H1 (cell line): ENCODE data around the gene NEO1. TPM values are rescaled to one million over a fixed set of nuclear protein-coding genes. Genes with fewer than 3 reads are reported as not detected.

Source experiments
- CTCF ChIA-PET: fragments of 300-600 bp; sonication (Branson Sonifier 250); formaldehyde crosslinking; loops from one replicate; lab custom pipeline; 2021; ENCODE audit not compliant: partially characterized antibody; lab: Charles Lee
- POLR2A ChIA-PET: fragments of 300-600 bp; sonication (Branson Sonifier 250); formaldehyde crosslinking; loops from one replicate; lab custom pipeline; 2021; ENCODE audit warnings: inconsistent platforms; ENCODE audit not compliant: partially characterized antibody; lab: Charles Lee
- DNase-seq, 2 experiments: peaks; one replicate each; pipeline versions ENCODE4 v3.0.0 to v3.0.0-alpha.2; 2010 to 2022; ENCODE audit warnings: low spot score in 2 of 2, low read depth in 1 of 2, mixed read lengths in 1 of 2
- FAIRE-seq: peaks from 2 replicates; lab custom pipeline; 2011; peaks lifted over from hg19 to GRCh38; lab: Jason Lieb, UNC
- H2AFZ ChIP-seq: 2 replicates; pipeline ENCODE4 v1.8.1; 2012; ENCODE audit warnings: low read length, inconsistent platforms
- H2AK5ac ChIP-seq: 2 replicates; pipeline ENCODE4 v1.6.1; 2013; ENCODE audit warnings: low read depth, low read length
- H2BK120ac ChIP-seq: replicated peaks from 2 replicates; pipeline ENCODE3; 2013; ENCODE audit warnings: low read depth, low read length, inconsistent platforms
- H2BK12ac ChIP-seq: 2 replicates; pipeline ENCODE4 v1.6.1; 2013; ENCODE audit warnings: low read depth, low read length
- H2BK15ac ChIP-seq: 2 replicates; pipeline ENCODE4 v1.6.1; 2013; ENCODE audit warnings: low read length
- H2BK20ac ChIP-seq: 2 replicates; pipeline ENCODE4 v1.6.1; 2013; ENCODE audit warnings: low read length
- H2BK5ac ChIP-seq: 2 replicates; pipeline ENCODE4 v1.6.1; 2013; ENCODE audit warnings: low read depth, low read length
- H3K14ac ChIP-seq: 2 replicates; pipeline ENCODE4 v1.6.1; 2013; ENCODE audit warnings: inconsistent platforms; ENCODE audit not compliant: insufficient read length
- H3K18ac ChIP-seq: 2 replicates; pipeline ENCODE4 v1.6.1; 2013; ENCODE audit warnings: low read length; ENCODE audit errors: extremely low read depth
- H3K23ac ChIP-seq: 2 replicates; pipeline ENCODE4 v1.6.1; 2013; ENCODE audit warnings: inconsistent platforms; ENCODE audit not compliant: insufficient read length
- H3K23me2 ChIP-seq: 2 replicates; pipeline ENCODE4 v1.6.1; 2013; ENCODE audit warnings: low read depth, low read length
- H3K27ac ChIP-seq: 2 replicates; pipeline ENCODE4 v1.6.1; 2011; ENCODE audit warnings: low read depth, low read length, inconsistent platforms
- H3K27me3 ChIP-seq, 4 experiments: replicated peaks in 1 of 4; 1 replicate in 1 of 4; 2 replicates in 3 of 4; pipeline versions ENCODE4 v1.6.1 to v1.8.1; 2011 to 2013; ENCODE audit warnings: low read length in 3 of 4, mild to moderate bottlenecking in 3 of 4, inconsistent platforms in 2 of 4, mixed read lengths in 2 of 4, moderate library complexity in 1 of 4; ENCODE audit not compliant: control insufficient read depth in 3 of 4, insufficient read depth in 3 of 4; ENCODE audit errors: extremely low read depth in 1 of 4
- H3K36me3 ChIP-seq, 4 experiments: 2 replicates each; pipeline versions ENCODE4 v1.6.1 to v1.8.1; 2011 to 2013; ENCODE audit warnings: mild to moderate bottlenecking in 4 of 4, low read length in 3 of 4, moderate library complexity in 2 of 4, control low read depth in 1 of 4, inconsistent platforms in 1 of 4; ENCODE audit not compliant: insufficient read depth in 4 of 4, control insufficient read depth in 2 of 4
- H3K4ac ChIP-seq: replicated peaks from 2 replicates; pipeline ENCODE3; 2013; ENCODE audit warnings: low read length, low read depth, mixed read lengths, inconsistent platforms; ENCODE audit not compliant: insufficient read length
- H3K4me1 ChIP-seq, 4 experiments: replicated peaks in 1 of 4; 1 replicate in 1 of 4; 2 replicates in 3 of 4; pipeline versions ENCODE4 v1.6.1 to v1.8.1; 2011 to 2013; ENCODE audit warnings: low read length in 3 of 4, inconsistent platforms in 2 of 4, mixed read lengths in 1 of 4; ENCODE audit not compliant: insufficient read depth in 4 of 4, control insufficient read depth in 3 of 4
- H3K4me2 ChIP-seq, 2 experiments: 2 replicates each; pipeline versions ENCODE4 v1.6.1 to v1.8.1; 2011 to 2013; ENCODE audit warnings: low read depth in 2 of 2, low read length in 2 of 2, control low read depth in 1 of 2, inconsistent platforms in 1 of 2, mild to moderate bottlenecking in 1 of 2; ENCODE audit not compliant: insufficient read depth in 1 of 2
- H3K4me3 ChIP-seq, 4 experiments: fragments of 200-600, 300-600 bp in 1 of 4; sonication (generic), shearing (Covaris generic), sonication (Bioruptor Twin) in 1 of 4; 2 replicates each; pipeline versions ENCODE4 v1.5.1 to v1.8.1; 2011 to 2016; ENCODE audit warnings: low read length in 4 of 4, low read depth in 3 of 4, control low read depth in 2 of 4, inconsistent platforms in 2 of 4, mild to moderate bottlenecking in 2 of 4, mixed read lengths in 1 of 4, moderate library complexity in 1 of 4; ENCODE audit not compliant: insufficient read depth in 2 of 4; ENCODE audit errors: extremely low read depth in 1 of 4
- H3K56ac ChIP-seq: replicated peaks from 2 replicates; pipeline ENCODE3; 2013; ENCODE audit warnings: low read depth, mild to moderate bottlenecking, mixed read lengths, low read length, inconsistent platforms; ENCODE audit not compliant: insufficient read length
- H3K79me1 ChIP-seq: 2 replicates; pipeline ENCODE4 v1.6.1; 2013; ENCODE audit warnings: low read depth, low read length, control low read depth
- H3K79me2 ChIP-seq, 2 experiments: 2 replicates each; pipeline versions ENCODE4 v1.6.1 to v1.8.1; 2012 to 2013; ENCODE audit warnings: low read length in 2 of 2, mild to moderate bottlenecking in 2 of 2, inconsistent platforms in 1 of 2; ENCODE audit not compliant: insufficient read depth in 2 of 2, control insufficient read depth in 1 of 2
- H3K9ac ChIP-seq, 4 experiments: replicated peaks in 1 of 4; 1 replicate in 1 of 4; 2 replicates in 3 of 4; pipeline versions ENCODE4 v1.6.1 to v1.8.1; 2011 to 2013; ENCODE audit warnings: low read depth in 3 of 4, low read length in 3 of 4, control low read depth in 2 of 4, mild to moderate bottlenecking in 2 of 4, moderate library complexity in 2 of 4, inconsistent platforms in 1 of 4; ENCODE audit errors: extremely low read depth in 1 of 4
- H3K9me3 ChIP-seq, 2 experiments: 2 replicates each; pipeline versions ENCODE4 v1.6.1 to v1.8.1; 2012 to 2013; ENCODE audit warnings: mild to moderate bottlenecking in 2 of 2, moderate library complexity in 2 of 2, control low read depth in 1 of 2, inconsistent platforms in 1 of 2, low read depth in 1 of 2, low read length in 1 of 2, mixed read lengths in 1 of 2; ENCODE audit not compliant: insufficient read depth in 2 of 2
- H4K20me1 ChIP-seq, 2 experiments: replicated peaks in 1 of 2; 2 replicates each; pipeline versions ENCODE3 to v1.8.1; 2011 to 2013; ENCODE audit warnings: inconsistent platforms in 2 of 2, low read length in 2 of 2, mild to moderate bottlenecking in 1 of 2; ENCODE audit not compliant: insufficient read depth in 2 of 2, control insufficient read depth in 1 of 2
- H4K5ac ChIP-seq: 2 replicates; pipeline ENCODE4 v1.6.1; 2013; ENCODE audit warnings: low read length, low read depth, mixed read lengths, inconsistent platforms; ENCODE audit not compliant: insufficient read length
- H4K8ac ChIP-seq: 2 replicates; pipeline ENCODE4 v1.8.0; 2013; ENCODE audit warnings: mild to moderate bottlenecking, moderate library complexity, low read length, inconsistent platforms; ENCODE audit not compliant: insufficient read depth; ENCODE audit errors: extremely low read depth
- H4K91ac ChIP-seq: replicated peaks from 2 replicates; pipeline ENCODE3; 2013; ENCODE audit warnings: low read length, mixed read lengths, inconsistent platforms; ENCODE audit not compliant: insufficient read length
- CREB1 ChIP-seq: IDR thresholded peaks from 2 replicates; pipeline ENCODE4 v1.6.1; 2012; ENCODE audit warnings: inconsistent platforms
- CTBP2 ChIP-seq: IDR thresholded peaks from 2 replicates; pipeline ENCODE4 v1.7.0; 2011; ENCODE audit warnings: borderline replicate concordance, mild to moderate bottlenecking, moderate library complexity, mixed read lengths, low read length; ENCODE audit not compliant: insufficient read depth, insufficient read length
- EGR1 ChIP-seq: IDR thresholded peaks from 2 replicates; pipeline ENCODE4 v1.6.1; 2011; ENCODE audit warnings: low read depth, low read length, borderline replicate concordance
- EP300 ChIP-seq, 2 experiments: IDR thresholded peaks; 1 replicate in 1 of 2; 2 replicates in 1 of 2; pipeline ENCODE4 v1.6.1; 2011 to 2012; ENCODE audit warnings: low read depth in 2 of 2, low read length in 2 of 2, mild to moderate bottlenecking in 2 of 2, borderline replicate concordance in 1 of 2, inconsistent platforms in 1 of 2, moderate library complexity in 1 of 2
- GABPA ChIP-seq: IDR thresholded peaks from 2 replicates; pipeline ENCODE4 v1.6.1; 2011; ENCODE audit warnings: mild to moderate bottlenecking, low read length, moderate library complexity, borderline replicate concordance; ENCODE audit not compliant: insufficient read depth
- HDAC6 ChIP-seq: IDR thresholded peaks from one replicate; pipeline ENCODE4 v1.7.1; 2012; ENCODE audit warnings: low read depth, mild to moderate bottlenecking, inconsistent platforms, low read length, moderate library complexity
- KDM1A ChIP-seq: fragments of 200-600, 300-600 bp; sonication (generic); IDR thresholded peaks from 2 replicates; pipeline ENCODE4 v1.7.1; 2016; ENCODE audit warnings: mild to moderate bottlenecking, low read length, borderline replicate concordance
- POU5F1 ChIP-seq: IDR thresholded peaks from 2 replicates; pipeline ENCODE4 v1.6.1; 2011; ENCODE audit warnings: low read depth, mild to moderate bottlenecking, low read length, moderate library complexity
- TAF1 ChIP-seq: IDR thresholded peaks from 2 replicates; pipeline ENCODE4 v1.6.1; 2011; ENCODE audit warnings: mild to moderate bottlenecking, low read depth, low read length
- TCF12 ChIP-seq: IDR thresholded peaks from 2 replicates; pipeline ENCODE4 v1.6.1; 2011; ENCODE audit warnings: low read depth, mild to moderate bottlenecking, low read length
- WGBS, 2 experiments: shearing (Covaris generic) in 1 of 2; methylation state at CpG; one replicate each; pipeline versions ENCODE4 v1.1.6 to v1.1.7; 2013 to 2015; ENCODE audit warnings: low lambda C conversion rate in 2 of 2, mixed read lengths in 2 of 2, inconsistent platforms in 1 of 2, low coverage in 1 of 2, missing lambda C conversion rate in 1 of 2; ENCODE audit not compliant: insufficient replicate concordance in 2 of 2, insufficient coverage in 1 of 2, insufficient read length in 1 of 2; ENCODE audit errors: extremely low coverage in 1 of 2, missing lambda C conversion rate in 1 of 2; 5-methylcytosine and 5-hydroxymethylcytosine counted together
- polyA plus RNA-seq, 7 experiments: library from polyadenylated mRNA; depleted of rRNA in 3 of 7; stranded (reverse) in 5 of 7; unstranded in 2 of 7; fragments of >200 nt in 5 of 7; fragments of 200-250 nt in 2 of 7; gene quantifications; 1 replicate in 5 of 7; 2 replicates in 1 of 7; 4 replicates in 1 of 7; pipeline versions ENCODE4 v1.2.1 to v1.2.3, GENCODE V29; 2011 to 2013; ENCODE audit warnings: missing spikeins in 2 of 7, mixed read lengths in 2 of 7
- total RNA-seq: library from RNA; stranded (reverse); fragmentation: NEBNext Ultra II Directional; extraction: Animal tissue kit (Norgen Biotek cat#: 25700); gene quantifications from 2 replicates; pipeline ENCODE4 v1.2.1, GENCODE V29; 2021
- TF ChIP-seq, protein P1 (sequence below), 3 experiments: IDR thresholded peaks; 1 replicate in 2 of 3; 2 replicates in 1 of 3; pipeline versions ENCODE4 v1.5.1 to v1.6.1; 2011; ENCODE audit warnings: low read length in 3 of 3, mild to moderate bottlenecking in 3 of 3, inconsistent platforms in 2 of 3, low read depth in 1 of 3, moderate library complexity in 1 of 3; ENCODE audit not compliant: insufficient read depth in 1 of 3; ENCODE audit errors: control extremely low read depth in 1 of 3

NEO1 gene
- total and polyA plus RNA-seq, 2 of the 8 experiments (the other 6 are each of a cell fraction or from before 2014, with no cell fraction given) = 36.0 to 51.0 TPM

DNA sequence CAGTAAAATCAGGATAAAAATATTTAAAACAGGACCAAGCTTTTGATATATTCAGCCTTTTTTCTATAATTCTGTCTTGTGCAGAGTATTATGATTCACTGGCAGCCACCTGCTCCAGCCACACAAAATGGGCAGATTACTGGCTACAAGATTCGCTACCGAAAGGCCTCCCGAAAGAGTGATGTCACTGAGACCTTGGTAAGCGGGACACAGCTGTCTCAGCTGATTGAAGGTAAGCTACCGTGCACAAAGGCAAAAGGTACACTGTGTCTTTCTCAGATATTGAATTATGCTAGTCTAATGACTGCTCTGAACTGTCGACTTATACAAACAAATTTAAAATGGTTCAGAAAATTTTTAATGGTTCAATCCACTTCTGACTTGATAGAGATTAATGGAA is 202.3 kb downstream of the NEO1 start:
- H3K14ac ChIP-seq = no peak overlapping the region
- TF ChIP-seq EP300 (IDR thresholded peaks at IDR 0.05; ENCODE audit: borderline replicate concordance in 1 of 2, low read depth in 2 of 2, low read length in 2 of 2) = no peak
- TF ChIP-seq CTBP2 = no peak
- no peak for TF ChIP-seq TCF12
- TF ChIP-seq EGR1 = no peak
- TF ChIP-seq GABPA = no peak
- no peak for TF ChIP-seq CREB1
- TF ChIP-seq POU5F1 = no peak
- no peak for TF ChIP-seq HDAC6
- no peak for TF ChIP-seq TAF1
- TF ChIP-seq, protein P1, sequence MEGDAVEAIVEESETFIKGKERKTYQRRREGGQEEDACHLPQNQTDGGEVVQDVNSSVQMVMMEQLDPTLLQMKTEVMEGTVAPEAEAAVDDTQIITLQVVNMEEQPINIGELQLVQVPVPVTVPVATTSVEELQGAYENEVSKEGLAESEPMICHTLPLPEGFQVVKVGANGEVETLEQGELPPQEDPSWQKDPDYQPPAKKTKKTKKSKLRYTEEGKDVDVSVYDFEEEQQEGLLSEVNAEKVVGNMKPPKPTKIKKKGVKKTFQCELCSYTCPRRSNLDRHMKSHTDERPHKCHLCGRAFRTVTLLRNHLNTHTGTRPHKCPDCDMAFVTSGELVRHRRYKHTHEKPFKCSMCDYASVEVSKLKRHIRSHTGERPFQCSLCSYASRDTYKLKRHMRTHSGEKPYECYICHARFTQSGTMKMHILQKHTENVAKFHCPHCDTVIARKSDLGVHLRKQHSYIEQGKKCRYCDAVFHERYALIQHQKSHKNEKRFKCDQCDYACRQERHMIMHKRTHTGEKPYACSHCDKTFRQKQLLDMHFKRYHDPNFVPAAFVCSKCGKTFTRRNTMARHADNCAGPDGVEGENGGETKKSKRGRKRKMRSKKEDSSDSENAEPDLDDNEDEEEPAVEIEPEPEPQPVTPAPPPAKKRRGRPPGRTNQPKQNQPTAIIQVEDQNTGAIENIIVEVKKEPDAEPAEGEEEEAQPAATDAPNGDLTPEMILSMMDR (IDR thresholded peaks at IDR 0.05; ENCODE audit: control extremely low read depth in 1 of 3, insufficient read depth in 1 of 3, low read depth in 1 of 3, low read length in 3 of 3) = no peak
- TF ChIP-seq KDM1A = no peak
- WGBS, 2 experiments = 95% methylated on average over 6 of the region's 6 CpGs; no CpG with 5 or more reads in 1 of the 2 experiments
- no peak overlapping the region for H4K5ac ChIP-seq
- H3K27me3 ChIP-seq = no peaks in the 10 kb centered on the region
- no peaks in the 10 kb centered on the region for H3K79me1 ChIP-seq
- ChIA-PET CTCF (interaction anchor here (5.2 to 9.2 kb wide), 2 partner anchors 11 to 13 kb away, joined by 31 to 71 read pairs; no protein-coding TSS in a partner anchor), POLR2A (no interaction called here)
- H3K23me2 ChIP-seq = no peaks in the 10 kb centered on the region
- H3K56ac ChIP-seq = no peak overlapping the region
- H3K9me3 ChIP-seq = no peaks in the 10 kb centered on the region
- H3K79me2 ChIP-seq = no peaks in the 10 kb centered on the region
- no peak overlapping the region for H2BK120ac ChIP-seq
- no peak overlapping the region for H3K4me3 ChIP-seq
- no peak overlapping the region for H2BK15ac ChIP-seq
- no peak overlapping the region for H3K4ac ChIP-seq
- H3K36me3 ChIP-seq = peaks cover 0 to 33% (median 15%) of the 10 kb centered on the region in 4 experiments; a peak in 6 of 8 replicates
- H2BK5ac ChIP-seq = no peak overlapping the region
- peaks cover 0 to 2% of the 10 kb centered on the region in 2 experiments for H4K20me1 ChIP-seq
- H3K18ac ChIP-seq = no peak overlapping the region
- H2AK5ac ChIP-seq = no peak overlapping the region
- FAIRE-seq (no peak), DNase-seq (no peak)
- no peak overlapping the region for H3K4me2 ChIP-seq
- no peak overlapping the region for H4K91ac ChIP-seq
- H3K9ac ChIP-seq = no peak overlapping the region
- no peak overlapping the region for H3K27ac ChIP-seq
- no peak overlapping the region for H2BK20ac ChIP-seq
- no peak overlapping the region for H2BK12ac ChIP-seq
- H3K23ac ChIP-seq = no peak overlapping the region
- H2AFZ ChIP-seq = no peak overlapping the region
- H4K8ac ChIP-seq = no peak overlapping the region
- no peaks in the 10 kb centered on the region for H3K4me1 ChIP-seq
